Right atrium auricular region (tissue), 2 donors: ENCODE results near the gene SP140. TPM values are rescaled to one million over a fixed set of nuclear protein-coding genes. Genes with fewer than 3 reads are reported as not detected.

Experiments
- DNase-seq: peaks from one replicate; pipeline ENCODE4 v3.0.0-alpha.2; 2019; ENCODE audit warnings: low spot score
- H3K27ac ChIP-seq, 2 donors: fragments of 200-600 bp; sonication (generic); 1 replicate in 1 of 2; 2 replicates in 1 of 2; pipeline ENCODE4 v1.5.1; 2016 to 2019
- H3K27me3 ChIP-seq, 2 donors: fragments of 200-600 bp; sonication (generic); one replicate each; pipeline versions ENCODE4 v1.5.1 to v1.6.0; 2017 to 2019
- H3K36me3 ChIP-seq: fragments of 200-600 bp; sonication (generic); one replicate; pipeline ENCODE4 v1.5.1; 2016
- H3K4me1 ChIP-seq, 2 donors: fragments of 200-600 bp; sonication (generic); one replicate each; pipeline versions ENCODE4 v1.5.1 to v1.6.0; 2017 to 2019
- H3K4me3 ChIP-seq, 2 donors: fragments of 200-600 bp; sonication (generic); 1 replicate in 1 of 2; 2 replicates in 1 of 2; pipeline ENCODE4 v1.5.1; 2017 to 2019; ENCODE audit warnings: mild to moderate bottlenecking in 1 of 2, moderate library complexity in 1 of 2
- H3K9me3 ChIP-seq, 2 donors: fragments of 200-600 bp; sonication (generic); one replicate each; pipeline ENCODE4 v1.5.1; 2019
- CTCF ChIP-seq, 2 donors: fragments of 200-600 bp; sonication (generic); IDR thresholded peaks; one replicate each; pipeline ENCODE4 v1.5.1; 2019; ENCODE audit warnings: antibody characterized with exemption in 2 of 2
- total RNA-seq, 2 donors: library from RNA; depleted of rRNA; stranded (reverse); fragments of >200 nt; gene quantifications; one replicate each; pipeline ENCODE4 v1.1.0, GENCODE V29; 2016

SP140 gene
- total RNA-seq, 2 donors from 2014 or later, result 0.26 to 0.55 TPM

DNA sequence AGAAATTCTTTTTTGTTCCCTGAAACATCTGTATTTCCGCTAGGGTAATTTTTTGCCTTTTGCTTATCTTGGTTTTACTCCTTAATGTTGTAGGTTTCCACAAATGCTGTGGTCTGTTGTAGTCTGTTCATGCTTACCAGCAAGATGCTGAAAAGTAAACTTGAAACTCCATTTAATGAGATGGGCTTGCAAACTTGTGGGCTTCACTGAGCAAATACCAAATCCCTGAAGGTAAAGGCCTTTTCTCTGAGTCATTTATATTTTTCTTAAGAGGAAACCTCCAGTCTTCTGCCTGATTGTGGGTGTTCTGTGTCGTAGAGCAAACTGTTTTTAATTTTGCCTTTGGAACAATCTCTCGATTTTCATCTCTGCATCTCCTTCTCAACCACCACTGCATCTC lies 9.3 kb downstream of the SP140 start:
- Histone ChIP-seq H3K36me3 (no peaks in the 10 kb centered on the region), H3K9me3 (peaks cover 0 to 24% of the 10 kb centered on the region in 2 donors), H3K4me3 (no peak overlapping the region), H3K27me3 (no peaks in the 10 kb centered on the region), H3K27ac (no peak overlapping the region), H3K4me1 (no peaks in the 10 kb centered on the region)
- no peak for TF ChIP-seq CTCF (IDR thresholded peaks at IDR 0.05)
- DNase-seq, result no peak

- H3K9me3 ChIP-seq, result no peaks in the 10 kb centered on the region
- no peak for TF ChIP-seq CTCF (IDR thresholded peaks at IDR 0.05)
- H3K36me3 ChIP-seq, result no peaks in the 10 kb centered on the region
- no peak overlapping the region for H3K4me3 ChIP-seq
- no peak for DNase-seq
- no peak overlapping the region for H3K27ac ChIP-seq
- no peaks in the 10 kb centered on the region for H3K27me3 ChIP-seq
- no peaks in the 10 kb centered on the region for H3K4me1 ChIP-seq
These were observed 18.7 kb downstream of the SP140 start for GRCh38 chr2:230244211-230244610.

- Histone ChIP-seq H3K27me3 (no peaks in the 10 kb centered on the region), H3K36me3 (no peaks in the 10 kb centered on the region)
- TF ChIP-seq CTCF (IDR thresholded peaks at IDR 0.05), result no peak
These were observed 20.7 kb downstream of the SP140 start for GRCh38 chr2:230246206-230246605.

DNA sequence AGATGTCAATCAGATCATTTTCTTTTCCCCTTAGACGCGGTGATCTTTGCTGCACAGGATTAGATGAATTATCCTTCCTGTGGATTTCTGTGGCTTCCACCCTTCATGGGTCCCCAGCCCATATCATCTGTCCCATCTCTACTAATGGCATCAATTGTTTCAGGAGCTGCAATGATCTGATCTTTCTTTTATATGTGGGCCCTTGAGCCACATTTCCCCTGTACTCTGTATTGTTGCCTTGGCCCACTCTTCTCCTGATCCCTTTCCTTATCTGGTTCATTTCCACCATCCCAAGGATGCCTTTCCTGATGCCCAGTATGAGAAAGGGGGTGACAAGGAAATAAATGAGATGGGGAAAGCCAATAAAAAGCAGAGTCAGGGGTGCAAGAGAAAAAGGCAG lies 24.7 kb downstream of the SP140 start:
- Histone ChIP-seq H3K36me3 (no peaks in the 10 kb centered on the region), H3K27me3 (no peaks in the 10 kb centered on the region), H3K27ac (no peak overlapping the region), H3K4me1 (no peaks in the 10 kb centered on the region), H3K9me3 (no peaks in the 10 kb centered on the region), H3K4me3 (no peak overlapping the region)
- TF ChIP-seq CTCF (IDR thresholded peaks at IDR 0.05), result no peak
- no peak for DNase-seq

More at GRCh38 chr2:230246206-230246605, 20.7 kb downstream of the SP140 start:
- DNase-seq, result no peak
- H3K27ac ChIP-seq, result no peak overlapping the region
- no peak overlapping the region for H3K4me3 ChIP-seq
- H3K4me1 ChIP-seq, result no peaks in the 10 kb centered on the region
- H3K9me3 ChIP-seq, result no peaks in the 10 kb centered on the region

- no peaks in the 10 kb centered on the region for H3K4me1 ChIP-seq
- TF ChIP-seq CTCF (IDR thresholded peaks at IDR 0.05), result no peak
- no peaks in the 10 kb centered on the region for H3K36me3 ChIP-seq
- no peaks in the 10 kb centered on the region for H3K27me3 ChIP-seq
- H3K27ac ChIP-seq, result no peak overlapping the region
- no peak for DNase-seq
- no peak overlapping the region for H3K4me3 ChIP-seq
- H3K9me3 ChIP-seq, result no peaks in the 10 kb centered on the region
These were observed 28.8 kb downstream of the SP140 start for GRCh38 chr2:230254152-230254881.
